Measurements from ENCODE around the gene LGALS14.
"Not testable (repeated sequence)": the region's sequence is repeated elsewhere in the genome, so short reads cannot be mapped to it uniquely, and the experiment has no call there.

Gene LGALS14

DNA sequence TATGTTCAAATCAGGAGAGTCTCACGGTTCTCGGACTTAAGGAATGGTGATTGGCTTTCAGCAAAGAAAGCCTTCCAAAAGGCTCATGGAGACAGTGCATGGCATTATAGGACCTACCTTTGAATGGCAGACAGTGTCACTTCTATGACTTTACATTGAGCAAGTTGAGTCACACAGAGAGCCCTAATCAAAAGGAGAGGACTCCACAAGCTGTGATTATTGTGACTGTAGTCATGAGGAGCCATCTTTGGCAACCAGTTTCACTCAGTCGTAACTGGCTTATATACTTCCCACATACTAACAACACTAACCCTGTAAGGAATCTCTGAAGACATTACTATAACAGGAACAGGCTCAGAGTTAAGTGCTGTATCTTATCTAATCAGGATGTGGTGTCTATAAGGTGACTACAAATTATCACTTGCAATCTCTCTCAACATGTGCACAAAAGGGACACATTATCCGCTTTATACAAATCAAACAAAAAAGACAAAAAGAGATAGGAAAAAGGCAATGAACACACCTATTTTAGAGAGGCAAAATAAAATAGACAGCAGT lies 6.1 kb downstream of the LGALS14 start:
- H3K4me3 ChIP-seq (ENCODE audit: low read length): no peak overlapping the region
- no peak for DNase-seq (ENCODE audit: low read depth)
- TF ChIP-seq, protein P1, sequence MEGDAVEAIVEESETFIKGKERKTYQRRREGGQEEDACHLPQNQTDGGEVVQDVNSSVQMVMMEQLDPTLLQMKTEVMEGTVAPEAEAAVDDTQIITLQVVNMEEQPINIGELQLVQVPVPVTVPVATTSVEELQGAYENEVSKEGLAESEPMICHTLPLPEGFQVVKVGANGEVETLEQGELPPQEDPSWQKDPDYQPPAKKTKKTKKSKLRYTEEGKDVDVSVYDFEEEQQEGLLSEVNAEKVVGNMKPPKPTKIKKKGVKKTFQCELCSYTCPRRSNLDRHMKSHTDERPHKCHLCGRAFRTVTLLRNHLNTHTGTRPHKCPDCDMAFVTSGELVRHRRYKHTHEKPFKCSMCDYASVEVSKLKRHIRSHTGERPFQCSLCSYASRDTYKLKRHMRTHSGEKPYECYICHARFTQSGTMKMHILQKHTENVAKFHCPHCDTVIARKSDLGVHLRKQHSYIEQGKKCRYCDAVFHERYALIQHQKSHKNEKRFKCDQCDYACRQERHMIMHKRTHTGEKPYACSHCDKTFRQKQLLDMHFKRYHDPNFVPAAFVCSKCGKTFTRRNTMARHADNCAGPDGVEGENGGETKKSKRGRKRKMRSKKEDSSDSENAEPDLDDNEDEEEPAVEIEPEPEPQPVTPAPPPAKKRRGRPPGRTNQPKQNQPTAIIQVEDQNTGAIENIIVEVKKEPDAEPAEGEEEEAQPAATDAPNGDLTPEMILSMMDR (IDR thresholded peaks at IDR 0.05; ENCODE audit: insufficient read depth, low read depth, low read length, missing control alignments): no peak

DNA sequence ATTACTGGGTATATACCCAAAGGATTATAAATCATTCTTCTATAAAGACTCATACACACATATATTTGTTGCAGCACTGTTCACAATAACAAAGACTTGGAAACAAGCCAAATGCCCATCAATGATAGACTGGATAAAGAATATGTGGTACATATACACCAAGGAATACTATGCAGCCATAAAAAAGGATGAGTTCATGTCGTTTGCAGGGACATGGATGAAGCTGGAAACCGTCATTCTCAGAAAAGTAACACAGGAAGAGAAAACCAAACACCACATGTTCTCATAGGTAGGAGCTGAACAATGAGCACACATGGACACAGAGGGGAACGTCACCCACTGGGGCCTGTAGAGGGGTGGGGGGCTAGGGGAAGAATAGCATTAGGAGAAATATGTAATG lies 15.9 kb downstream of the LGALS14 start:
- DNase-seq (ENCODE audit: low read depth); H3K4me3 ChIP-seq (ENCODE audit: low read length): not testable (repeated sequence)

DNA sequence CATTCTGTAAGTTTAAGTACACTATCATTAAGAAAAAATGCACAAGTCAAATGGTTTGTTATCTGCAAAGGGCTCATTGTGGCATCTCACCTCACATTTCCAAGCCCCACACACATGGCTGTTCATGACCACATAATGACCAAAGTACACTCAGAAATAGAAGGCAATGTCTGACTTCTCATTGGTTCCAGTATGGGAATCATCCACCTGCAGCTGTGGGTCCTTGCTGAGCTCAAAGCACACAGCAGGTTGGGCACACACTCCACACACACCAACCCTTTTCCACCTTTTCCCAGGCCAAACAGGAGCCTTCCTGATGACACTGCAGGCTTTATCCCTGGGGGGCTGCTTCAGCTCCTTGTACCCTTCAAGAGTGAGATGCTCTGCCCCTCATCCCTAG lies 21.7 kb downstream of the LGALS14 start:
- TF ChIP-seq, protein P1 (IDR thresholded peaks at IDR 0.05; ENCODE audit: insufficient read depth, low read depth, low read length, missing control alignments): no peak
- no peak overlapping the region for H3K4me3 ChIP-seq (ENCODE audit: low read length)
- DNase-seq (ENCODE audit: low read depth): no peak

DNA sequence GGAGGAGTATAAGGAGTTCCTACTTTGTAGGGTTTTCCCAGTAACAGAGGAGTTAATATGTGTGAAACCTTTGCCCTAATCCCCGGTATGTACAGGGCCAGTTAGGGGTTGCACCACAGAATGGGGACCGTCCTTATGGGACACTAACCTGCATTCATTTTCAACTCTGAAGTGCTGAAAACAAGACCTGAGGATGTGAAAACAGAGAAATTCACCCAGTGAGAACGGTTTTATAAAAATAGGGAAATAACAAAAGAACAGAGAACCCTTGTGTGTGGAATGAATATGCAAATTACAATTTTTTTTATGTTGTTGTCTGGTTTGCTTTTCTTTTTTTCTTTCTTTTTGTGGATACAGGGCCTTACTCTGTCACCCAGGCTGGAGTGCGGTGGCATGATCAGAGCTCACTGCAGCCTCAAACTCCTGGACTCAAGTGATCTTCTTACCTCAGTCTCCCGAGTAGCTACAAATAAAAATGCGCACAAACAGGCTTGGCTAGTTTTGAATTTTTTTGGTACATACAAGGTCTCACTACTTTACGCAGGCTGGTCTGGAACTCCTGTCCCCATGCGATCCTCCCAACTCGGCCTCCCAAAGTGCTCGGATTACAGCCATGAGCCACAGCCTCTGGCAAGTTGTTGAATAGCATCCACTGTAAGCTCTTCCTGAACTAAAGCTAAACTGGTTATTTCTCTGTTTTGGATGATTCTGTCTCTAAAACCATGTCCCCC lies 23.0 kb downstream of the LGALS14 start:
- H3K4me3 ChIP-seq (ENCODE audit: low read length): no peak overlapping the region
- no peak for DNase-seq (ENCODE audit: low read depth)
- TF ChIP-seq, protein P1 (IDR thresholded peaks at IDR 0.05; ENCODE audit: insufficient read depth, low read depth, low read length, missing control alignments): no peak

DNA sequence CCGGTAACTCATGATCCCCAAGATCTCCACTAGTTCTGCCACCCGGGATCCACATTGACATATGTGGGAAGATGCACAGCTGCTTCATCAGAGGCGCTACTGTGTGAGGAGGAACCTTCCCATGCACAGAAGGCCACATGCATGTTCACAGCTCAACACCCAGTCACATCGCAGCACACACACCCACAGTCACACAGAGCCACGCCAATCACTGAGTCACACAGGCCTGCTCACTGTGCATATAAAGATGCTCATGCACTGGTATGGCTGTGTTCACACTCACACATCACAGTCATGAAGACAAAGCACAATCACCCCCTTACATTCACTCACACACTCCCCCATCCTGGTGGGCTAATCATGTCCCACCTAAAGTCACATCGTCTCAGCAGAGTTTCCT lies 23.8 kb downstream of the LGALS14 start:
- H3K4me3 ChIP-seq (ENCODE audit: low read length): no peak overlapping the region
- no peak for DNase-seq (ENCODE audit: low read depth)
- TF ChIP-seq, protein P1 (IDR thresholded peaks at IDR 0.05; ENCODE audit: insufficient read depth, low read depth, low read length, missing control alignments): no peak

DNA sequence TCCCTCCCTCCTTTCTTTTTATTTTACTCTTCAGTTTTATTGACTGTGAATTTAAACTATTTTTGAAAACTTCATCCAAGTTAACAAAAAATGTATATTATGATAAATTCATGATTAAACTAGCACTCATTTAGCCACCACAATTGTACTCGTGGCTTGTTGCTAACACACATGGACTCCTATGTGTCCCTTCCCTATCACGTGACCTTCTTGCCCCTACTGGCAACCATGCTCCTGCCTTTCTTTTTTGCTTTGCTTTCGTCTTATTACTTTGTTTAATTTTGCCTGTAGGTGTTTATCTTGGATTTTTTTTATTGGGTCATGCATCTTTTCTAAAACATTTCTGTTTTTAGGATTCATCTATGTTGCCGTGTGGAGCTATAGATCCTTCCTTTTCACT lies 25.3 kb downstream of the LGALS14 start:
- no peak overlapping the region for H3K4me3 ChIP-seq (ENCODE audit: low read length)
- no peak for DNase-seq (ENCODE audit: low read depth)
- TF ChIP-seq, protein P1 (IDR thresholded peaks at IDR 0.05; ENCODE audit: insufficient read depth, low read depth, low read length, missing control alignments): no peak

DNA sequence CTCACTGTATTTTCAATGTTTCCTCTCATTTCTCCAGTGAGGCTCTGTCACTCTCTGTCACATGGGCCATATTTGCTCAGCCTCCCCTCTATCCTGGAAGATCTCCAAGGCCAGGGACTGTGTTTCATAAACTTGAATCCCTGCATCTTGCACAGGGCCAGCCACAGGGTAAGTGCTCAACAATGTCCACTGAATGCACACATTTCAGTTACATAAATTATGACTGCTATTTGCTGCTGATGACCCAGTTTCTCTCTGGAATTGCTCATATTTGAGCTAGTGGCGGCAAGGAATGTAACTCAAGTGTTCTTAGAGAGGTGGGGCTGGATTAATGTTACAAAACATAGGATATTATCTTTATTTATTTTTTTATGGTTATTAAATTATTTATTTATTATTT lies 27.4 kb downstream of the LGALS14 start:
- DNase-seq (ENCODE audit: low read depth): no peak
- no peak overlapping the region for H3K4me3 ChIP-seq (ENCODE audit: low read length)
- TF ChIP-seq, protein P1 (IDR thresholded peaks at IDR 0.05; ENCODE audit: insufficient read depth, low read depth, low read length, missing control alignments): no peak
